H9 (cell line): ENCODE measurements around the gene SPECC1. TPM values are rescaled to one million over a fixed set of nuclear protein-coding genes. Genes with fewer than 3 reads are reported as not detected.

ENCODE experiments used
- DNase-seq: peaks from one replicate; pipeline ENCODE4 v3.0.0-alpha.2; 2017
- H2AFZ ChIP-seq: one replicate; pipeline ENCODE4 v1.6.1; 2013; ENCODE audit warnings: mild to moderate bottlenecking, low read length, control low read depth, moderate library complexity
- H2AK5ac ChIP-seq: 2 replicates; pipeline ENCODE4 v1.6.1; 2013; ENCODE audit warnings: low read length, control low read depth, mixed read lengths; ENCODE audit not compliant: insufficient read length
- H2BK120ac ChIP-seq: one replicate; pipeline ENCODE4 v1.6.1; 2013; ENCODE audit warnings: low read depth, mild to moderate bottlenecking, low read length, control low read depth, inconsistent platforms; ENCODE audit not compliant: poor library complexity, severe bottlenecking
- H2BK12ac ChIP-seq: 2 replicates; pipeline ENCODE4 v1.6.1; 2013; ENCODE audit warnings: low read length, control low read depth, mixed read lengths, low read depth; ENCODE audit not compliant: insufficient read length
- H2BK15ac ChIP-seq: 2 replicates; pipeline ENCODE4 v1.6.1; 2013; ENCODE audit warnings: low read depth, low read length, control low read depth
- H2BK20ac ChIP-seq: one replicate; pipeline ENCODE4 v1.6.1; 2013; ENCODE audit warnings: low read depth, mild to moderate bottlenecking, low read length, control low read depth, inconsistent platforms; ENCODE audit not compliant: poor library complexity, severe bottlenecking
- H2BK5ac ChIP-seq: 2 replicates; pipeline ENCODE4 v1.6.1; 2013; ENCODE audit warnings: low read length, control low read depth, mixed read lengths; ENCODE audit not compliant: insufficient read length
- H3K14ac ChIP-seq: 2 replicates; pipeline ENCODE4 v1.6.1; 2013; ENCODE audit warnings: low read length, control low read depth; ENCODE audit not compliant: insufficient read depth
- H3K18ac ChIP-seq: 2 replicates; pipeline ENCODE4 v1.6.1; 2013; ENCODE audit warnings: low read depth, mild to moderate bottlenecking, mixed read lengths, low read length, control low read depth; ENCODE audit not compliant: insufficient read length
- H3K23ac ChIP-seq: 2 replicates; pipeline ENCODE4 v1.6.1; 2013; ENCODE audit warnings: low read length, control low read depth, mixed read lengths, low read depth; ENCODE audit not compliant: insufficient read length
- H3K23me2 ChIP-seq: 2 replicates; pipeline ENCODE4 v1.6.1; 2013; ENCODE audit warnings: low read depth, mild to moderate bottlenecking, mixed read lengths, low read length, control low read depth; ENCODE audit not compliant: insufficient read length, poor library complexity, severe bottlenecking
- H3K27ac ChIP-seq: 2 replicates; pipeline ENCODE4 v1.5.1; 2013; ENCODE audit warnings: low read length, control low read depth, mixed read lengths, low read depth; ENCODE audit not compliant: insufficient read length
- H3K27me3 ChIP-seq: 2 replicates; pipeline ENCODE4 v1.6.1; 2013; ENCODE audit warnings: low read length, control low read depth, inconsistent platforms; ENCODE audit not compliant: insufficient read depth
- H3K4ac ChIP-seq: 2 replicates; pipeline ENCODE4 v1.6.1; 2013; ENCODE audit warnings: low read depth, mild to moderate bottlenecking, control low read depth, inconsistent platforms, low read length, moderate library complexity
- H3K4me1 ChIP-seq: 2 replicates; pipeline ENCODE4 v1.6.1; 2013; ENCODE audit warnings: low read length, control low read depth, inconsistent platforms; ENCODE audit not compliant: insufficient read depth
- H3K4me2 ChIP-seq: 2 replicates; pipeline ENCODE4 v1.6.1; 2013; ENCODE audit warnings: low read length, control low read depth, mixed read lengths; ENCODE audit not compliant: insufficient read length, insufficient read depth
- H3K56ac ChIP-seq: 2 replicates; pipeline ENCODE4 v1.6.1; 2013; ENCODE audit warnings: low read depth, mild to moderate bottlenecking, mixed read lengths, low read length, control low read depth; ENCODE audit not compliant: insufficient read length
- H3K79me1 ChIP-seq: 2 replicates; pipeline ENCODE4 v1.6.1; 2013; ENCODE audit warnings: low read depth, mild to moderate bottlenecking, moderate library complexity, low read length, control low read depth, inconsistent platforms; ENCODE audit not compliant: insufficient read depth, poor library complexity, severe bottlenecking
- H3K79me2 ChIP-seq: 2 replicates; pipeline ENCODE4 v1.6.1; 2013; ENCODE audit warnings: low read length, control low read depth, inconsistent platforms; ENCODE audit not compliant: insufficient read depth
- H3K9ac ChIP-seq: 2 replicates; pipeline ENCODE4 v1.6.1; 2013; ENCODE audit warnings: low read length, control low read depth, mixed read lengths; ENCODE audit not compliant: insufficient read length; ENCODE audit errors: extremely low read depth
- H3K9me3 ChIP-seq: one replicate; pipeline ENCODE4 v1.6.1; 2013; ENCODE audit warnings: low read depth, low read length, inconsistent platforms; ENCODE audit not compliant: control insufficient read depth
- H3T11ph ChIP-seq: one replicate; pipeline ENCODE4 v1.6.1; 2013; ENCODE audit warnings: mild to moderate bottlenecking, low read length, control low read depth, inconsistent platforms
- H4K20me1 ChIP-seq: one replicate; pipeline ENCODE4 v1.6.1; 2013; ENCODE audit not compliant: control insufficient read depth, insufficient read length, insufficient read depth
- H4K5ac ChIP-seq: 2 replicates; pipeline ENCODE4 v1.6.1; 2013; ENCODE audit warnings: low read depth, mild to moderate bottlenecking, mixed read lengths, low read length, control low read depth; ENCODE audit not compliant: insufficient read length
- H4K8ac ChIP-seq: replicated peaks from 2 replicates; pipeline ENCODE4 v1.6.1; 2013; ENCODE audit warnings: low read length, control low read depth, mixed read lengths, low read depth; ENCODE audit not compliant: insufficient read length
- H4K91ac ChIP-seq: 2 replicates; pipeline ENCODE4 v1.6.1; 2013; ENCODE audit warnings: low read depth, mild to moderate bottlenecking, moderate library complexity, mixed read lengths, low read length, control low read depth; ENCODE audit not compliant: insufficient read length
- H3K27ac Mint-ChIP-seq, 3 experiments: 2 replicates in 2 of 3; 3 replicates in 1 of 3; pipeline ENCODE4 v1.8.0; 2020 to 2021; ENCODE audit warnings: mixed read lengths in 3 of 3, mild to moderate bottlenecking in 1 of 3, moderate library complexity in 1 of 3
- H3K27me3 Mint-ChIP-seq: 2 replicates; pipeline ENCODE4 v1.8.0; 2021; ENCODE audit warnings: low read depth, mild to moderate bottlenecking, moderate library complexity, mixed read lengths
- H3K36me3 Mint-ChIP-seq, 3 experiments: 2 replicates in 2 of 3; 3 replicates in 1 of 3; pipeline ENCODE4 v1.8.0; 2020 to 2021; ENCODE audit warnings: low read depth in 3 of 3, mixed read lengths in 3 of 3; ENCODE audit not compliant: insufficient read depth in 1 of 3
- H3K4me1 Mint-ChIP-seq, 2 experiments: 2 replicates each; pipeline ENCODE4 v1.8.0; 2020; ENCODE audit warnings: mixed read lengths in 2 of 2
- H3K4me3 Mint-ChIP-seq, 2 experiments: 2 replicates in 1 of 2; 3 replicates in 1 of 2; pipeline ENCODE4 v1.8.0; 2020 to 2021; ENCODE audit warnings: mild to moderate bottlenecking in 2 of 2, mixed read lengths in 2 of 2, moderate library complexity in 1 of 2
- H3K9me3 Mint-ChIP-seq, 2 experiments: 2 replicates in 1 of 2; 3 replicates in 1 of 2; pipeline ENCODE4 v1.8.0; 2020; ENCODE audit warnings: mild to moderate bottlenecking in 2 of 2, mixed read lengths in 2 of 2, moderate library complexity in 1 of 2
- CTCF ChIP-seq: fragments of 200-600 bp; sonication (generic); conservative IDR thresholded peaks from 3 replicates; pipeline ENCODE4 v1.8.0; 2021; ENCODE audit warnings: antibody characterized with exemption, mild to moderate bottlenecking
- WGBS: extraction: QIAGEN DNeasy Blood & Tissue Kit; methylation state at CpG from one replicate; pipeline ENCODE4 v1.1.7; 2013; ENCODE audit warnings: missing lambda C conversion rate, low lambda C conversion rate, mixed read lengths; ENCODE audit not compliant: insufficient read length; ENCODE audit errors: extremely low coverage; 5-methylcytosine and 5-hydroxymethylcytosine counted together
- total RNA-seq: library from RNA; stranded (reverse); gene quantifications from 2 replicates; pipeline ENCODE4 v1.2.1, GENCODE V29; 2021

Gene SPECC1
- total RNA-seq, 1 experiment from 2014 or later, result 65.7 TPM

- H3K4me3 Mint-ChIP-seq, result no peak overlapping the region
- H3K27ac ChIP-seq, result peak overlapping the region; percentile 45
These were observed 22.0 kb upstream of the SPECC1 start for GRCh38 chr17:19986941-19987861.

More at GRCh38 chr17:19986941-19987861, 22.0 kb upstream of the SPECC1 start:
- no CpG with 5 or more reads among the region's 13 CpGs for whole genome bisulfite sequencing
- Histone ChIP-seq H4K8ac (no peak overlapping the region), H3K56ac (no peak overlapping the region), H2AK5ac (no peak overlapping the region), H3K79me1 (no peaks in the 10 kb centered on the region), H3K18ac (peak overlapping the region; percentile 83), H3K27me3 (no peaks in the 10 kb centered on the region), H2AFZ (no peak overlapping the region), H2BK15ac (no peak overlapping the region), H2BK5ac (no peak overlapping the region), H3K14ac (peak overlapping the region; percentile 90; the same call in 1 of the 2 replicates), H2BK20ac (no peak overlapping the region), H4K20me1 (no peaks in the 10 kb centered on the region), H3K4me1 (peaks cover 2% of the 10 kb centered on the region; the same call in 1 of the 2 replicates), H2BK120ac (no peak overlapping the region), H2BK12ac (peak overlapping the region; percentile 58), H3K23ac (no peak overlapping the region), H3K4me2 (no peak overlapping the region), H3K9me3 (no peaks in the 10 kb centered on the region), H4K5ac (no peak overlapping the region), H4K91ac (no peak overlapping the region), H3K4ac (no peak overlapping the region; the same call in 1 of the 2 replicates), H3T11ph (peak overlapping the region; percentile 56), H3K79me2 (no peaks in the 10 kb centered on the region), H3K23me2 (no peaks in the 10 kb centered on the region), H3K9ac (no peak overlapping the region)
- no peaks in the 10 kb centered on the region for H3K27me3 Mint-ChIP-seq
- no peaks in the 10 kb centered on the region for H3K9me3 Mint-ChIP-seq
- peak overlapping the region; percentile 52 to 95 (median 65); a peak in 6 of 7 replicates for H3K27ac Mint-ChIP-seq
- H3K36me3 Mint-ChIP-seq, result no peaks in the 10 kb centered on the region
- peak; percentile 62 for DNase-seq
- TF ChIP-seq CTCF, result no peak
- peaks cover 16 to 21% of the 10 kb centered on the region in 2 experiments for H3K4me1 Mint-ChIP-seq
